Measurements from ENCODE around the gene TMPRSS11B. TPM values are rescaled to one million over a fixed set of nuclear protein-coding genes. Genes with fewer than 3 reads are reported as not detected.

Gene TMPRSS11B
- total RNA-seq, 1 donor from 2014 or later: not detected

GRCh38 chr4:68278029-68278428 lies 32.5 kb upstream of the TMPRSS11B start:
- no peak for TF ChIP-seq CTCF (conservative IDR thresholded peaks at IDR 0.05; ENCODE audit: low read depth, low read length)
- no peak for DNase-seq (ENCODE audit: low read depth)

GRCh38 chr4:68277627-68278026 lies 32.1 kb upstream of the TMPRSS11B start:
- no peak for TF ChIP-seq CTCF (conservative IDR thresholded peaks at IDR 0.05; ENCODE audit: low read depth, low read length)
- DNase-seq (ENCODE audit: low read depth): no peak
- no peak overlapping the region for H3K4me3 ChIP-seq (ENCODE audit: low read depth, low read length)

More at GRCh38 chr4:68278029-68278428, 32.5 kb upstream of the TMPRSS11B start:
- H3K4me3 ChIP-seq (ENCODE audit: low read depth, low read length): no peak overlapping the region

DNA sequence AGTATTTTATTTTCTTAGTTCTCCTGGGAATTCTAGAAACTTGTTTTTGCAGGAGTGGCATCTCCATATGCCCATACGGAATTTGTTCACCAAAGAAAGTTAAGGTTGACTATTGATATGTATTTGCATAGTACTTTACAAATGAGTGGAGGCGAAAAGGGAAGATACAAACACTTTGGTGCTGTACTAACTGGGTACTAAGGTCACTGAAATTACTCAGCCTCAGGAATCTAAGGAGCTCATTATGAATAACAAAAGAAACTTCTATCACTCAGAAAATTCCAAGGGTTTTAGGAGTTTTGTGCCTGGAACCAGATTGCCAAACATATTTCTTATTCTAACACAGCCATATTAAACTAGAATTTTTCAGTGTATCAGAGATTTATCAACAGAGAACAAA lies 27.4 kb upstream of the TMPRSS11B start:
- TF ChIP-seq CTCF (conservative IDR thresholded peaks at IDR 0.05; ENCODE audit: low read depth, low read length): no peak
- H3K4me3 ChIP-seq (ENCODE audit: low read depth, low read length): no peak overlapping the region
- DNase-seq (ENCODE audit: low read depth): peak; percentile 27

DNA sequence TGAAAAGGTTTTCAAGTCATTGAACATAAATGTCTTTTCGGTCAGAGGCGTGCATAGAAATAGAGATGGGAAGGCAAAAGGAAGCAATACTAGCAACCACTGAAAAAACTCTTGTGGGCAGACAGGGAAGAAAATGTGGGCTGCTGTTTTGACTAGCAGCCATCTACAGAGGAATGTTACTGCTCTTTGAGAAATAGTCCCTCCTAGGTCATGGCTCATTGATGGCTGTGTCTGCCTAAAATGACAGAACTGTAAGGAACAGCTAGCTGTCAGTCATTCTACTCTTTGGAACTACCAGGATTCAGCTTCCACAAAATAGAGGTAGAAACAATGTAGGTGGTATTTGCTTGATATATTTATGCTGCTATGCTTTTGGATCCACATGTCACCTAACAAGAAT lies 26.9 kb upstream of the TMPRSS11B start:
- no peak for DNase-seq (ENCODE audit: low read depth)
- TF ChIP-seq CTCF (conservative IDR thresholded peaks at IDR 0.05; ENCODE audit: low read depth, low read length): no peak
- peak overlapping the region; percentile 46 for H3K4me3 ChIP-seq (ENCODE audit: low read depth, low read length)

GRCh38 chr4:68271851-68272357 lies 26.4 kb upstream of the TMPRSS11B start:
- peak; percentile 40 for DNase-seq (ENCODE audit: low read depth)
- peak overlapping the region; percentile 46 for H3K4me3 ChIP-seq (ENCODE audit: low read depth, low read length)
- TF ChIP-seq CTCF (conservative IDR thresholded peaks at IDR 0.05; ENCODE audit: low read depth, low read length): peak; percentile 69

- no peak for TF ChIP-seq CTCF (conservative IDR thresholded peaks at IDR 0.05; ENCODE audit: low read depth, low read length)
- H3K4me3 ChIP-seq (ENCODE audit: low read depth, low read length): no peak overlapping the region
- DNase-seq (ENCODE audit: low read depth): no peak
These were observed 22.0 kb upstream of the TMPRSS11B start for GRCh38 chr4:68267433-68267944.

DNA sequence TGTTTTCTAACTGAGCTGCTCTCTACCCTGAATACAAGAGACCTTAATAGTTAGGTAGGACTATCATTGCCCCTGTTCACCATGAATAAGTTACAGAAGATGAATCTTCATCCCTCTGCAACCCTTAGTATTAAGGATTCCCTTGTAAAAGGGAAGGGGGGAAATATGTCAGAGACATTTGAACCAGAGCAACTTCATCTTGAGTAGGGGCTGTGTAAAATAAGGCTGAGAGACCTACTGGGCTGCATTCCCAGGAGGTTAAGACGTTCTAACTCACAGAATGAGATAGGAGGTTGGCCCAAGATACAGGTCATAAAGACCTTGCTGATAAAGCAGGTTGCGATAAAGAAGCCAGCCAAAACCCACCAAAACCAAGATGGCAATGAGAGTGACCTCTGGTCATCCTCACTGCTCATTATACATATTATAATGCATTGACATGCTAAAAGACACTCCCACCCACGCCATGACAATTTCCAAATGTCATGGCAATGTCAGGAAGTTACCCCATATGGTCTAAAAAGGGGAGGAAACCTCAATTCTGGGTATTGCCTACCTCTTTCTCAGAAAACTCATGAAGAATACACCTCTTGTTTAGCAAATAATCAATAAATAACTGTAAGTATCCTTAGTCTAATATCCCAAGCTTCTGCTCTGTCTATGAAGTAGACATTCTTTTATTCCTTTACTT lies 19.5 kb upstream of the TMPRSS11B start:
- no peak for DNase-seq (ENCODE audit: low read depth)
- H3K4me3 ChIP-seq (ENCODE audit: low read depth, low read length): no peak overlapping the region
- no peak for TF ChIP-seq CTCF (conservative IDR thresholded peaks at IDR 0.05; ENCODE audit: low read depth, low read length)
